H1 (cell line): ENCODE results near the gene SPECC1. TPM values are rescaled to one million over a fixed set of nuclear protein-coding genes. Genes with fewer than 3 reads are reported as not detected.

Experiments used
- CTCF ChIA-PET: fragments of 300-600 bp; sonication (Branson Sonifier 250); formaldehyde crosslinking; loops from one replicate; lab custom pipeline; 2021; ENCODE audit not compliant: partially characterized antibody; lab: Charles Lee
- POLR2A ChIA-PET: fragments of 300-600 bp; sonication (Branson Sonifier 250); formaldehyde crosslinking; loops from one replicate; lab custom pipeline; 2021; ENCODE audit warnings: inconsistent platforms; ENCODE audit not compliant: partially characterized antibody; lab: Charles Lee
- DNase-seq, 2 experiments: peaks; one replicate each; pipeline versions ENCODE4 v3.0.0 to v3.0.0-alpha.2; 2010 to 2022; ENCODE audit warnings: low spot score in 2 of 2, low read depth in 1 of 2, mixed read lengths in 1 of 2
- FAIRE-seq: peaks from 2 replicates; lab custom pipeline; 2011; peaks lifted over from hg19 to GRCh38; lab: Jason Lieb, UNC
- H2AFZ ChIP-seq: 2 replicates; pipeline ENCODE4 v1.8.1; 2012; ENCODE audit warnings: low read length, inconsistent platforms
- H2AK5ac ChIP-seq: 2 replicates; pipeline ENCODE4 v1.6.1; 2013; ENCODE audit warnings: low read depth, low read length
- H2BK120ac ChIP-seq: replicated peaks from 2 replicates; pipeline ENCODE3; 2013; ENCODE audit warnings: low read depth, low read length, inconsistent platforms
- H2BK12ac ChIP-seq: 2 replicates; pipeline ENCODE4 v1.6.1; 2013; ENCODE audit warnings: low read depth, low read length
- H2BK15ac ChIP-seq: 2 replicates; pipeline ENCODE4 v1.6.1; 2013; ENCODE audit warnings: low read length
- H2BK20ac ChIP-seq: 2 replicates; pipeline ENCODE4 v1.6.1; 2013; ENCODE audit warnings: low read length
- H2BK5ac ChIP-seq: 2 replicates; pipeline ENCODE4 v1.6.1; 2013; ENCODE audit warnings: low read depth, low read length
- H3K14ac ChIP-seq: 2 replicates; pipeline ENCODE4 v1.6.1; 2013; ENCODE audit warnings: inconsistent platforms; ENCODE audit not compliant: insufficient read length
- H3K18ac ChIP-seq: 2 replicates; pipeline ENCODE4 v1.6.1; 2013; ENCODE audit warnings: low read length; ENCODE audit errors: extremely low read depth
- H3K23ac ChIP-seq: 2 replicates; pipeline ENCODE4 v1.6.1; 2013; ENCODE audit warnings: inconsistent platforms; ENCODE audit not compliant: insufficient read length
- H3K23me2 ChIP-seq: 2 replicates; pipeline ENCODE4 v1.6.1; 2013; ENCODE audit warnings: low read depth, low read length
- H3K27ac ChIP-seq: 2 replicates; pipeline ENCODE4 v1.6.1; 2011; ENCODE audit warnings: low read depth, low read length, inconsistent platforms
- H3K27me3 ChIP-seq, 4 experiments: replicated peaks in 1 of 4; 1 replicate in 1 of 4; 2 replicates in 3 of 4; pipeline versions ENCODE4 v1.6.1 to v1.8.1; 2011 to 2013; ENCODE audit warnings: low read length in 3 of 4, mild to moderate bottlenecking in 3 of 4, inconsistent platforms in 2 of 4, mixed read lengths in 2 of 4, moderate library complexity in 1 of 4; ENCODE audit not compliant: control insufficient read depth in 3 of 4, insufficient read depth in 3 of 4; ENCODE audit errors: extremely low read depth in 1 of 4
- H3K36me3 ChIP-seq, 4 experiments: 2 replicates each; pipeline versions ENCODE4 v1.6.1 to v1.8.1; 2011 to 2013; ENCODE audit warnings: mild to moderate bottlenecking in 4 of 4, low read length in 3 of 4, moderate library complexity in 2 of 4, control low read depth in 1 of 4, inconsistent platforms in 1 of 4; ENCODE audit not compliant: insufficient read depth in 4 of 4, control insufficient read depth in 2 of 4
- H3K4ac ChIP-seq: replicated peaks from 2 replicates; pipeline ENCODE3; 2013; ENCODE audit warnings: low read length, low read depth, mixed read lengths, inconsistent platforms; ENCODE audit not compliant: insufficient read length
- H3K4me1 ChIP-seq, 4 experiments: replicated peaks in 1 of 4; 1 replicate in 1 of 4; 2 replicates in 3 of 4; pipeline versions ENCODE4 v1.6.1 to v1.8.1; 2011 to 2013; ENCODE audit warnings: low read length in 3 of 4, inconsistent platforms in 2 of 4, mixed read lengths in 1 of 4; ENCODE audit not compliant: insufficient read depth in 4 of 4, control insufficient read depth in 3 of 4
- H3K4me2 ChIP-seq, 2 experiments: 2 replicates each; pipeline versions ENCODE4 v1.6.1 to v1.8.1; 2011 to 2013; ENCODE audit warnings: low read depth in 2 of 2, low read length in 2 of 2, control low read depth in 1 of 2, inconsistent platforms in 1 of 2, mild to moderate bottlenecking in 1 of 2; ENCODE audit not compliant: insufficient read depth in 1 of 2
- H3K4me3 ChIP-seq, 4 experiments: fragments of 200-600, 300-600 bp in 1 of 4; sonication (generic), shearing (Covaris generic), sonication (Bioruptor Twin) in 1 of 4; 2 replicates each; pipeline versions ENCODE4 v1.5.1 to v1.8.1; 2011 to 2016; ENCODE audit warnings: low read length in 4 of 4, low read depth in 3 of 4, control low read depth in 2 of 4, inconsistent platforms in 2 of 4, mild to moderate bottlenecking in 2 of 4, mixed read lengths in 1 of 4, moderate library complexity in 1 of 4; ENCODE audit not compliant: insufficient read depth in 2 of 4; ENCODE audit errors: extremely low read depth in 1 of 4
- H3K56ac ChIP-seq: replicated peaks from 2 replicates; pipeline ENCODE3; 2013; ENCODE audit warnings: low read depth, mild to moderate bottlenecking, mixed read lengths, low read length, inconsistent platforms; ENCODE audit not compliant: insufficient read length
- H3K79me1 ChIP-seq: 2 replicates; pipeline ENCODE4 v1.6.1; 2013; ENCODE audit warnings: low read depth, low read length, control low read depth
- H3K79me2 ChIP-seq, 2 experiments: 2 replicates each; pipeline versions ENCODE4 v1.6.1 to v1.8.1; 2012 to 2013; ENCODE audit warnings: low read length in 2 of 2, mild to moderate bottlenecking in 2 of 2, inconsistent platforms in 1 of 2; ENCODE audit not compliant: insufficient read depth in 2 of 2, control insufficient read depth in 1 of 2
- H3K9ac ChIP-seq, 4 experiments: replicated peaks in 1 of 4; 1 replicate in 1 of 4; 2 replicates in 3 of 4; pipeline versions ENCODE4 v1.6.1 to v1.8.1; 2011 to 2013; ENCODE audit warnings: low read depth in 3 of 4, low read length in 3 of 4, control low read depth in 2 of 4, mild to moderate bottlenecking in 2 of 4, moderate library complexity in 2 of 4, inconsistent platforms in 1 of 4; ENCODE audit errors: extremely low read depth in 1 of 4
- H3K9me3 ChIP-seq, 2 experiments: 2 replicates each; pipeline versions ENCODE4 v1.6.1 to v1.8.1; 2012 to 2013; ENCODE audit warnings: mild to moderate bottlenecking in 2 of 2, moderate library complexity in 2 of 2, control low read depth in 1 of 2, inconsistent platforms in 1 of 2, low read depth in 1 of 2, low read length in 1 of 2, mixed read lengths in 1 of 2; ENCODE audit not compliant: insufficient read depth in 2 of 2
- H4K20me1 ChIP-seq, 2 experiments: replicated peaks in 1 of 2; 2 replicates each; pipeline versions ENCODE3 to v1.8.1; 2011 to 2013; ENCODE audit warnings: inconsistent platforms in 2 of 2, low read length in 2 of 2, mild to moderate bottlenecking in 1 of 2; ENCODE audit not compliant: insufficient read depth in 2 of 2, control insufficient read depth in 1 of 2
- H4K5ac ChIP-seq: 2 replicates; pipeline ENCODE4 v1.6.1; 2013; ENCODE audit warnings: low read length, low read depth, mixed read lengths, inconsistent platforms; ENCODE audit not compliant: insufficient read length
- H4K8ac ChIP-seq: 2 replicates; pipeline ENCODE4 v1.8.0; 2013; ENCODE audit warnings: mild to moderate bottlenecking, moderate library complexity, low read length, inconsistent platforms; ENCODE audit not compliant: insufficient read depth; ENCODE audit errors: extremely low read depth
- H4K91ac ChIP-seq: replicated peaks from 2 replicates; pipeline ENCODE3; 2013; ENCODE audit warnings: low read length, mixed read lengths, inconsistent platforms; ENCODE audit not compliant: insufficient read length
- BACH1 ChIP-seq: IDR thresholded peaks from 2 replicates; pipeline ENCODE4 v1.6.1; 2012; ENCODE audit warnings: low read length, improper control_type of control experiment
- BCL11A ChIP-seq, 2 experiments: IDR thresholded peaks; one replicate each; pipeline ENCODE4 v1.6.1; 2011; ENCODE audit warnings: low read depth in 2 of 2, low read length in 2 of 2, mild to moderate bottlenecking in 2 of 2
- BRCA1 ChIP-seq: IDR thresholded peaks from 2 replicates; pipeline ENCODE4 v1.6.1; 2012; ENCODE audit warnings: low read depth, low read length, improper control_type of control experiment
- CBX8 ChIP-seq: fragments of 300-800, 300-1000 bp; sonication (generic); IDR thresholded peaks from 2 replicates; pipeline ENCODE4 v1.7.1; 2016; ENCODE audit warnings: low read depth, low read length, borderline replicate concordance
- CREB1 ChIP-seq: IDR thresholded peaks from 2 replicates; pipeline ENCODE4 v1.6.1; 2012; ENCODE audit warnings: inconsistent platforms
- HDAC2 ChIP-seq, 2 experiments: fragments of 300-600 bp in 1 of 2; sonication (generic) in 1 of 2; IDR thresholded peaks; 2 replicates each; pipeline ENCODE4 v1.6.1; 2011 to 2012; ENCODE audit warnings: low read depth in 2 of 2, low read length in 2 of 2, mild to moderate bottlenecking in 2 of 2, moderate library complexity in 2 of 2, borderline replicate concordance in 1 of 2, inconsistent platforms in 1 of 2
- HDAC6 ChIP-seq: IDR thresholded peaks from one replicate; pipeline ENCODE4 v1.7.1; 2012; ENCODE audit warnings: low read depth, mild to moderate bottlenecking, inconsistent platforms, low read length, moderate library complexity
- JUND ChIP-seq: IDR thresholded peaks from 2 replicates; pipeline ENCODE4 v1.6.1; 2011; ENCODE audit warnings: mild to moderate bottlenecking, improper control_type of control experiment, low read length
- KDM1A ChIP-seq: fragments of 200-600, 300-600 bp; sonication (generic); IDR thresholded peaks from 2 replicates; pipeline ENCODE4 v1.7.1; 2016; ENCODE audit warnings: mild to moderate bottlenecking, low read length, borderline replicate concordance
- POLR2A ChIP-seq, 2 experiments: IDR thresholded peaks; 1 replicate in 1 of 2; 2 replicates in 1 of 2; pipeline ENCODE4 v1.6.1; 2011; ENCODE audit warnings: low read depth in 2 of 2, low read length in 2 of 2, mild to moderate bottlenecking in 2 of 2; ENCODE audit errors: control extremely low read depth in 1 of 2
- SAP30 ChIP-seq: fragments of 300-600 bp; sonication (generic); IDR thresholded peaks from 2 replicates; pipeline ENCODE4 v1.7.1; 2012; ENCODE audit warnings: low read length, moderate library complexity, mild to moderate bottlenecking, inconsistent platforms; ENCODE audit not compliant: insufficient read depth, insufficient replicate concordance
- SP4 ChIP-seq: IDR thresholded peaks from 2 replicates; pipeline ENCODE4 v1.6.1; 2012; ENCODE audit warnings: low read length, inconsistent platforms
- TAF7 ChIP-seq: optimal IDR thresholded peaks from 2 replicates; pipeline ENCODE3; 2011; ENCODE audit warnings: low read depth, mild to moderate bottlenecking, inconsistent platforms, low read length, moderate library complexity, borderline replicate concordance
- USF2 ChIP-seq: IDR thresholded peaks from 2 replicates; pipeline ENCODE4 v1.6.1; 2011; ENCODE audit warnings: low read length, improper control_type of control experiment
- WGBS, 2 experiments: shearing (Covaris generic) in 1 of 2; methylation state at CpG; one replicate each; pipeline versions ENCODE4 v1.1.6 to v1.1.7; 2013 to 2015; ENCODE audit warnings: low lambda C conversion rate in 2 of 2, mixed read lengths in 2 of 2, inconsistent platforms in 1 of 2, low coverage in 1 of 2, missing lambda C conversion rate in 1 of 2; ENCODE audit not compliant: insufficient replicate concordance in 2 of 2, insufficient coverage in 1 of 2, insufficient read length in 1 of 2; ENCODE audit errors: extremely low coverage in 1 of 2, missing lambda C conversion rate in 1 of 2; 5-methylcytosine and 5-hydroxymethylcytosine counted together
- polyA plus RNA-seq, 7 experiments: library from polyadenylated mRNA; depleted of rRNA in 3 of 7; stranded (reverse) in 5 of 7; unstranded in 2 of 7; fragments of >200 nt in 5 of 7; fragments of 200-250 nt in 2 of 7; gene quantifications; 1 replicate in 5 of 7; 2 replicates in 1 of 7; 4 replicates in 1 of 7; pipeline versions ENCODE4 v1.2.1 to v1.2.3, GENCODE V29; 2011 to 2013; ENCODE audit warnings: missing spikeins in 2 of 7, mixed read lengths in 2 of 7
- total RNA-seq: library from RNA; stranded (reverse); fragmentation: NEBNext Ultra II Directional; extraction: Animal tissue kit (Norgen Biotek cat#: 25700); gene quantifications from 2 replicates; pipeline ENCODE4 v1.2.1, GENCODE V29; 2021

Gene SPECC1
- total and polyA plus RNA-seq, 2 of the 8 experiments (the other 6 are each of a cell fraction or from before 2014, with no cell fraction given), result 35.8 to 87.9 TPM

DNA sequence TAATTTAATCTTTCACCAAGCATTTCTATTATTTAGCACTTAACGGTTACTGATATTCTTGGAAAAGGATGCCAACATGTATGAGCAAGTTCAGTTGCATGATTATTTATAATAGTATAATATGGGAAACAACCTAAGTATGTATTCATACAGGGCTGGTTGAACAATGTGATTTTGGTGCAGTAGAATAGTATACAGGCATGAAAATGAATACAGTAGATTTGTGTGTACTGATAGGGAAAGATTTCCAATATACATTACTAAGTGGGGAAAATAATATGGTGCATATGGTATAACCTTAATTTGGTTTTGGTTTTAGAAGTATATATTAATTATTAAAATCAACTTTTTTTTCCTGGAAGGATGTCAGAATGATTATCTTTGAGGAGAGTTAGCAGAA lies 109.1 kb downstream of the SPECC1 start:
- WGBS, 2 experiments, result 100% methylated on average over 1 of the region's 1 CpG; no CpG with 5 or more reads in 1 of the 2 experiments
- POLR2A ChIA-PET, result no interaction called here
- CTCF ChIA-PET, result interaction anchor here (1.3 to 2.7 kb wide), 2 partner anchors 15 to 126 kb away, joined by 4 to 20 read pairs; no protein-coding TSS in a partner anchor

More for the DNA sequence above, 109.1 kb downstream of the SPECC1 start:
- H3K23me2 ChIP-seq, result no peaks in the 10 kb centered on the region
- H2BK15ac ChIP-seq, result no peak overlapping the region
- no peak overlapping the region for H2BK12ac ChIP-seq
- H3K4me3 ChIP-seq, result no peak overlapping the region
- H2BK5ac ChIP-seq, result no peak overlapping the region
- no peak overlapping the region for H4K8ac ChIP-seq
- no peak overlapping the region for H3K4me2 ChIP-seq
- H3K23ac ChIP-seq, result no peak overlapping the region
- H3K4me1 ChIP-seq, result peaks cover 0 to 2% (median 0%) of the 10 kb centered on the region in 4 experiments; a peak in 2 of 7 replicates
- H4K5ac ChIP-seq, result no peak overlapping the region
- H4K91ac ChIP-seq, result no peak overlapping the region
- no peak overlapping the region for H3K4ac ChIP-seq
- no peak overlapping the region for H3K18ac ChIP-seq
- no peak overlapping the region for H2BK20ac ChIP-seq
- H3K56ac ChIP-seq, result no peak overlapping the region
- H4K20me1 ChIP-seq, result no peaks in the 10 kb centered on the region
- H3K27ac ChIP-seq, result no peak overlapping the region
- H2AK5ac ChIP-seq, result no peak overlapping the region
- H3K79me2 ChIP-seq, result no peaks in the 10 kb centered on the region
- no peak overlapping the region for H2BK120ac ChIP-seq
- no peaks in the 10 kb centered on the region for H3K9me3 ChIP-seq
- H3K9ac ChIP-seq, result no peak overlapping the region
- no peaks in the 10 kb centered on the region for H3K27me3 ChIP-seq
- no peak overlapping the region for H3K14ac ChIP-seq
- no peaks in the 10 kb centered on the region for H3K36me3 ChIP-seq
- H2AFZ ChIP-seq, result no peak overlapping the region
- FAIRE-seq (no peak), DNase-seq (no peak)
- TF ChIP-seq TAF7 (no peak), USF2 (no peak), BRCA1 (no peak), CBX8 (no peak), CREB1 (no peak), SAP30 (no peak), JUND (no peak), BCL11A (IDR thresholded peaks at IDR 0.05; ENCODE audit: low read depth in 2 of 2, low read length in 2 of 2) (no peak), SP4 (no peak), POLR2A (IDR thresholded peaks at IDR 0.05; ENCODE audit: control extremely low read depth in 1 of 2, low read depth in 2 of 2, low read length in 2 of 2) (no peak), BACH1 (no peak), HDAC2 (IDR thresholded peaks at IDR 0.05; ENCODE audit: borderline replicate concordance in 1 of 2, low read depth in 2 of 2, low read length in 2 of 2) (no peak), KDM1A (no peak), HDAC6 (no peak)
- H3K79me1 ChIP-seq, result no peaks in the 10 kb centered on the region
